Panc1 (cell line): Measurements from ENCODE around the gene PRRX2. TPM values are rescaled to one million over a fixed set of nuclear protein-coding genes. Genes with fewer than 3 reads are reported as not detected.

Experiments
- ATAC-seq: fragments of 200-7000 bp; cut with Tn5 transposase; 2 replicates; pipeline ENCODE4 v1.9.1; 2020; ENCODE audit warnings: mild to moderate bottlenecking, moderate library complexity
- BruUV-seq: library from RNA; stranded (reverse); fragments of 400-500 nt; replicated peaks from 2 replicates; lab custom pipeline; 2021; lab: Mats Ljungman, UMichigan
- CTCF ChIA-PET: fragments of 300-600 bp; sonication (Branson Sonifier 250); formaldehyde crosslinking; loops from one replicate; lab custom pipeline; 2022; ENCODE audit warnings: antibody characterized with exemption; lab: Charles Lee
- POLR2A ChIA-PET: fragments of 300-600 bp; sonication (Branson Sonifier 250); formaldehyde crosslinking; loops from one replicate; lab custom pipeline; 2022; ENCODE audit warnings: antibody characterized with exemption; lab: Charles Lee
- DNase-seq: peaks from one replicate; pipeline ENCODE4 v3.0.0-alpha.2; 2010; ENCODE audit warnings: low read depth, low spot score
- H3K27ac ChIP-seq: 2 replicates; pipeline ENCODE4 v1.5.1; 2011; ENCODE audit warnings: mild to moderate bottlenecking, low read length, inconsistent platforms
- H3K27me3 ChIP-seq: fragments of 200-500 bp; sonication (Bioruptor generic); 2 replicates; pipeline ENCODE4 v1.6.0; 2014; ENCODE audit warnings: low read length, inconsistent platforms; ENCODE audit not compliant: control insufficient read depth, insufficient read depth
- H3K36me3 ChIP-seq: fragments of 200-500 bp; sonication (Bioruptor generic); 2 replicates; pipeline ENCODE4 v1.5.1; 2014; ENCODE audit warnings: inconsistent platforms, mild to moderate bottlenecking, low read length, moderate library complexity; ENCODE audit not compliant: control insufficient read depth, insufficient read depth
- H3K4me1 ChIP-seq: 2 replicates; pipeline ENCODE4 v1.5.1; 2011; ENCODE audit warnings: inconsistent platforms, mild to moderate bottlenecking, low read length, moderate library complexity; ENCODE audit not compliant: control insufficient read depth, insufficient read depth
- H3K4me3 ChIP-seq, 2 experiments: 2 replicates each; pipeline ENCODE4 v1.5.1; 2011 to 2012; ENCODE audit warnings: low read depth in 2 of 2, low read length in 2 of 2, mild to moderate bottlenecking in 2 of 2, inconsistent platforms in 1 of 2, moderate library complexity in 1 of 2
- H3K9me3 ChIP-seq: fragments of 200-500 bp; sonication (Bioruptor generic); 2 replicates; pipeline ENCODE4 v1.5.1; 2014; ENCODE audit warnings: low read depth, mild to moderate bottlenecking, inconsistent platforms, low read length, moderate library complexity; ENCODE audit not compliant: control insufficient read depth, insufficient read depth
- POLR2AphosphoS5 ChIP-seq: IDR thresholded peaks from 2 replicates; pipeline ENCODE4 v1.6.1; 2012; ENCODE audit warnings: mild to moderate bottlenecking, low read depth, low read length, moderate library complexity
- SIN3A ChIP-seq: IDR thresholded peaks from 2 replicates; pipeline ENCODE4 v1.6.1; 2012; ENCODE audit warnings: low read depth, mild to moderate bottlenecking, low read length, moderate library complexity, borderline replicate concordance; ENCODE audit not compliant: insufficient read depth
- TCF7L2 ChIP-seq: IDR thresholded peaks from 2 replicates; pipeline ENCODE4 v1.6.1; 2011; ENCODE audit warnings: mild to moderate bottlenecking, low read depth, low read length, inconsistent platforms
- in situ Hi-C: cut with HindIII; loops from 2 replicates; pipeline ENCODE4 v1.10.0; 2016; ENCODE audit warnings: low sequenced_read_pairs, low pct_unique_long_range_greater_than_20kb
- intact Hi-C: fragments of 100-400 bp; cut with micrococcal nuclease; formaldehyde crosslinking; loops from one replicate; pipeline ENCODE4 v1.10.0; 2022; ENCODE audit not compliant: unreplicated experiment
- total RNA-seq: library from RNA; stranded (reverse); gene quantifications from one replicate; pipeline ENCODE4 v1.2.1, GENCODE V29; 2021; ENCODE audit not compliant: unreplicated experiment
- TF ChIP-seq, protein P1 (sequence below): fragments of 450-650 bp; IDR thresholded peaks from 2 replicates; pipeline ENCODE4 v1.5.1; 2017; ENCODE audit warnings: mild to moderate bottlenecking
- TF ChIP-seq, protein P2 (sequence below), 2 experiments: IDR thresholded peaks; 2 replicates each; pipeline ENCODE4 v1.6.1; 2011 to 2012; ENCODE audit warnings: low read depth in 2 of 2, control low read depth in 1 of 2, low read length in 1 of 2, mild to moderate bottlenecking in 1 of 2, moderate library complexity in 1 of 2; ENCODE audit not compliant: insufficient read depth in 1 of 2

The PRRX2 gene
- total RNA-seq, 1 experiment from 2014 or later: 6.3 TPM

DNA sequence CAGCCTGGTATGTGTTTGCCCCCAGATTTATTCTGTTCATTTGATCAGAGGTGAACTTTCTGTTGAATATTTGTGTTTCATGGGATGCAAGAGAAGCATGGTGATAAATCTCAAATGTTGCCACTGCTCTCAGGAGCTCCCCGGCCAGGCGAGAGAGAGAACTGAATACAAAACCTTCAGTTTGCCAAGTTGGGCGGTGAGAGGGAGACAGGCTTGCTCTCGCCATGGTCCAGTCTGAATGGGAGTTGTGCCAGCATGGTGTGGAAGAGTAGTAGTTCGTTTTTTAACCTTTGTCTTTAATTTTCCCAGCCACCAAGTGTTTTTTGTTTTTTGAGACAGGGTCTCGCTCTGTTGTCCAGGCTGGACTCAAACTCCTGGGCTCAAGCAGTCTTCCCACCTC is 36.7 kb upstream of the PRRX2 start:
- H3K4me1 ChIP-seq: peaks cover 40% of the 10 kb centered on the region
- no TSS peak for BruUV-seq
- H3K27me3 ChIP-seq: no peaks in the 10 kb centered on the region
- no peak for TF ChIP-seq TCF7L2
- TF ChIP-seq POLR2AphosphoS5: no peak
- TF ChIP-seq, protein P1, sequence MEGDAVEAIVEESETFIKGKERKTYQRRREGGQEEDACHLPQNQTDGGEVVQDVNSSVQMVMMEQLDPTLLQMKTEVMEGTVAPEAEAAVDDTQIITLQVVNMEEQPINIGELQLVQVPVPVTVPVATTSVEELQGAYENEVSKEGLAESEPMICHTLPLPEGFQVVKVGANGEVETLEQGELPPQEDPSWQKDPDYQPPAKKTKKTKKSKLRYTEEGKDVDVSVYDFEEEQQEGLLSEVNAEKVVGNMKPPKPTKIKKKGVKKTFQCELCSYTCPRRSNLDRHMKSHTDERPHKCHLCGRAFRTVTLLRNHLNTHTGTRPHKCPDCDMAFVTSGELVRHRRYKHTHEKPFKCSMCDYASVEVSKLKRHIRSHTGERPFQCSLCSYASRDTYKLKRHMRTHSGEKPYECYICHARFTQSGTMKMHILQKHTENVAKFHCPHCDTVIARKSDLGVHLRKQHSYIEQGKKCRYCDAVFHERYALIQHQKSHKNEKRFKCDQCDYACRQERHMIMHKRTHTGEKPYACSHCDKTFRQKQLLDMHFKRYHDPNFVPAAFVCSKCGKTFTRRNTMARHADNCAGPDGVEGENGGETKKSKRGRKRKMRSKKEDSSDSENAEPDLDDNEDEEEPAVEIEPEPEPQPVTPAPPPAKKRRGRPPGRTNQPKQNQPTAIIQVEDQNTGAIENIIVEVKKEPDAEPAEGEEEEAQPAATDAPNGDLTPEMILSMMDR: no peak
- TF ChIP-seq, protein P2, sequence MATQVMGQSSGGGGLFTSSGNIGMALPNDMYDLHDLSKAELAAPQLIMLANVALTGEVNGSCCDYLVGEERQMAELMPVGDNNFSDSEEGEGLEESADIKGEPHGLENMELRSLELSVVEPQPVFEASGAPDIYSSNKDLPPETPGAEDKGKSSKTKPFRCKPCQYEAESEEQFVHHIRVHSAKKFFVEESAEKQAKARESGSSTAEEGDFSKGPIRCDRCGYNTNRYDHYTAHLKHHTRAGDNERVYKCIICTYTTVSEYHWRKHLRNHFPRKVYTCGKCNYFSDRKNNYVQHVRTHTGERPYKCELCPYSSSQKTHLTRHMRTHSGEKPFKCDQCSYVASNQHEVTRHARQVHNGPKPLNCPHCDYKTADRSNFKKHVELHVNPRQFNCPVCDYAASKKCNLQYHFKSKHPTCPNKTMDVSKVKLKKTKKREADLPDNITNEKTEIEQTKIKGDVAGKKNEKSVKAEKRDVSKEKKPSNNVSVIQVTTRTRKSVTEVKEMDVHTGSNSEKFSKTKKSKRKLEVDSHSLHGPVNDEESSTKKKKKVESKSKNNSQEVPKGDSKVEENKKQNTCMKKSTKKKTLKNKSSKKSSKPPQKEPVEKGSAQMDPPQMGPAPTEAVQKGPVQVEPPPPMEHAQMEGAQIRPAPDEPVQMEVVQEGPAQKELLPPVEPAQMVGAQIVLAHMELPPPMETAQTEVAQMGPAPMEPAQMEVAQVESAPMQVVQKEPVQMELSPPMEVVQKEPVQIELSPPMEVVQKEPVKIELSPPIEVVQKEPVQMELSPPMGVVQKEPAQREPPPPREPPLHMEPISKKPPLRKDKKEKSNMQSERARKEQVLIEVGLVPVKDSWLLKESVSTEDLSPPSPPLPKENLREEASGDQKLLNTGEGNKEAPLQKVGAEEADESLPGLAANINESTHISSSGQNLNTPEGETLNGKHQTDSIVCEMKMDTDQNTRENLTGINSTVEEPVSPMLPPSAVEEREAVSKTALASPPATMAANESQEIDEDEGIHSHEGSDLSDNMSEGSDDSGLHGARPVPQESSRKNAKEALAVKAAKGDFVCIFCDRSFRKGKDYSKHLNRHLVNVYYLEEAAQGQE (IDR thresholded peaks at IDR 0.05; ENCODE audit: insufficient read depth in 1 of 2, low read depth in 2 of 2, low read length in 1 of 2): no peak
- no peak for TF ChIP-seq SIN3A
- DNase-seq: no peak
- peaks cover 4% of the 10 kb centered on the region; the same call in 1 of the 2 replicates for H3K36me3 ChIP-seq
- no peaks in the 10 kb centered on the region for H3K9me3 ChIP-seq
- in situ Hi-C loops: no loop called here
- no peak overlapping the region for H3K27ac ChIP-seq
- ATAC-seq: no peak
- no peak overlapping the region for H3K4me3 ChIP-seq
- CTCF ChIA-PET: no interaction called here
- intact Hi-C loops: no loop called here
- POLR2A ChIA-PET: no interaction called here

DNA sequence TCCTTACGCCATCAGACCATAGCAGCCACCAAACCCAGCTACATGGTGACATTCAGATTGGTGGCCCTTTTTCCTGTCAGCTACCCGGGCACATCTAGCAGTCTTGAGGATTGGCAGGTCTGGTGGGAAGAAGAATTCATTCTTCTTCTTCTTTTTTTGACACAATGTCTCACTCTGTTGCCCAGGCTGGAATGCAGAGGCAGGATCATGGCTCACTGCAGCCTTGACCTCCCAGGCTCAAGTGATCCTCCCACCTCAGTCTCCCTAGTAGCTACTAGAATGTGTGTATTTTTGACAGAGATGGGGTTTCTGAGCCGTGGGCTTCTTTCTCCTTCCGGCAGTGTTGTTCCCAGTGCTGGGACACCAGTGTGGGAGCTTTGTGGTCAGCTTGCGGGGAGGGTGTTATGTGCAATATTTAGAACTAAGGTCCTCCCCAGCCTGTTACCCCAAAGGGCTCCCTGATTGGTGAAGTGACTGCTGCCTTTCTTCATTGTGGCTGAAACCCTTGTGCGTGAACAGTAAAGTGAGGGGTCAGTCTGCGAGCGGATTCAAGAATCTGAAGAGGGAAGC is 36.1 kb upstream of the PRRX2 start:
- Histone ChIP-seq H3K4me1 (peaks cover 40% of the 10 kb centered on the region), H3K36me3 (peaks cover 4% of the 10 kb centered on the region; the same call in 1 of the 2 replicates), H3K4me3 (no peak overlapping the region), H3K27me3 (no peaks in the 10 kb centered on the region), H3K27ac (no peak overlapping the region), H3K9me3 (no peaks in the 10 kb centered on the region)
- TF ChIP-seq TCF7L2 (no peak), SIN3A (no peak), POLR2AphosphoS5 (no peak)
- TF ChIP-seq, protein P2 (IDR thresholded peaks at IDR 0.05; ENCODE audit: insufficient read depth in 1 of 2, low read depth in 2 of 2, low read length in 1 of 2): no peak
- TF ChIP-seq, protein P1: no peak
- DNase-seq (no peak), ATAC-seq (no peak)
- CTCF ChIA-PET: no interaction called here
- in situ Hi-C loops: no loop called here
- intact Hi-C loops: no loop called here
- BruUV-seq: no TSS peak
- POLR2A ChIA-PET: no interaction called here
